Astrocyte (in vitro differentiated cells and primary cell): ENCODE results near the gene ADARB2. TPM values are rescaled to one million over a fixed set of nuclear protein-coding genes. Genes with fewer than 3 reads are reported as not detected.
A peak's percentile ranks its signal among the peaks of the same experiment; 100 is the strongest.

Experiments used
- DNase-seq: peaks from one replicate; pipeline ENCODE4 v3.0.0-alpha.2; 2010; ENCODE audit warnings: low read depth
- FAIRE-seq: peaks from 2 replicates; lab custom pipeline; 2011; peaks lifted over from hg19 to GRCh38; lab: Jason Lieb, UNC
- H2AFZ ChIP-seq: 2 replicates; pipeline ENCODE4 v1.6.0; 2012; ENCODE audit warnings: low read depth, low read length, inconsistent platforms
- H3K27ac ChIP-seq: 2 replicates; pipeline ENCODE4 v1.5.1; 2011; ENCODE audit warnings: low read depth, low read length, inconsistent platforms
- H3K27me3 ChIP-seq: 2 replicates; pipeline ENCODE4 v1.6.0; 2011; ENCODE audit warnings: low read length, inconsistent platforms; ENCODE audit not compliant: insufficient read depth
- H3K36me3 ChIP-seq: 2 replicates; pipeline ENCODE4 v1.5.1; 2011; ENCODE audit warnings: low read length, inconsistent platforms; ENCODE audit not compliant: insufficient read depth
- H3K4me1 ChIP-seq: 2 replicates; pipeline ENCODE4 v1.5.1; 2011; ENCODE audit warnings: low read length, inconsistent platforms; ENCODE audit not compliant: insufficient read depth
- H3K4me2 ChIP-seq: 2 replicates; pipeline ENCODE4 v1.6.0; 2012; ENCODE audit warnings: low read length, inconsistent platforms
- H3K4me3 ChIP-seq: 2 replicates; pipeline ENCODE4 v1.5.1; 2011; ENCODE audit warnings: low read depth, mild to moderate bottlenecking, low read length, inconsistent platforms; ENCODE audit not compliant: insufficient read depth
- H3K79me2 ChIP-seq: 2 replicates; pipeline ENCODE4 v1.6.0; 2012; ENCODE audit warnings: mild to moderate bottlenecking, low read length, inconsistent platforms; ENCODE audit not compliant: insufficient read depth
- H3K9ac ChIP-seq: 2 replicates; pipeline ENCODE4 v1.6.0; 2012; ENCODE audit warnings: mild to moderate bottlenecking, low read length, inconsistent platforms
- H3K9me3 ChIP-seq: 2 replicates; pipeline ENCODE4 v1.5.1; 2012; ENCODE audit warnings: low read depth, mild to moderate bottlenecking, low read length, inconsistent platforms; ENCODE audit not compliant: insufficient read depth
- H4K20me1 ChIP-seq: 2 replicates; pipeline ENCODE4 v1.6.0; 2012; ENCODE audit warnings: low read length, inconsistent platforms; ENCODE audit not compliant: insufficient read depth
- H3K27ac Mint-ChIP-seq: one replicate; pipeline ENCODE4 v1.8.0; 2021; ENCODE audit warnings: mild to moderate bottlenecking, mixed read lengths; ENCODE audit not compliant: unreplicated experiment
- H3K27me3 Mint-ChIP-seq: one replicate; pipeline ENCODE4 v1.8.0; 2021; ENCODE audit warnings: low read depth, mixed read lengths; ENCODE audit not compliant: unreplicated experiment
- H3K36me3 Mint-ChIP-seq: one replicate; pipeline ENCODE4 v1.8.0; 2021; ENCODE audit warnings: low read depth, mixed read lengths; ENCODE audit not compliant: unreplicated experiment
- H3K4me1 Mint-ChIP-seq: one replicate; pipeline ENCODE4 v1.8.0; 2021; ENCODE audit warnings: low read depth, mixed read lengths; ENCODE audit not compliant: unreplicated experiment
- H3K4me3 Mint-ChIP-seq: one replicate; pipeline ENCODE4 v1.8.0; 2021; ENCODE audit warnings: mild to moderate bottlenecking, moderate library complexity, mixed read lengths; ENCODE audit not compliant: unreplicated experiment
- H3K9me3 Mint-ChIP-seq: one replicate; pipeline ENCODE4 v1.8.0; 2021; ENCODE audit warnings: mild to moderate bottlenecking, mixed read lengths; ENCODE audit not compliant: unreplicated experiment
- CTCF ChIP-seq: IDR thresholded peaks from 2 replicates; pipeline ENCODE4 v1.5.1; 2011; ENCODE audit warnings: low read depth, mild to moderate bottlenecking, inconsistent platforms, low read length, moderate library complexity; ENCODE audit not compliant: insufficient read depth
- EZH2 ChIP-seq: IDR thresholded peaks from 2 replicates; pipeline ENCODE4 v1.6.1; 2012; ENCODE audit warnings: mild to moderate bottlenecking, low read length, inconsistent platforms; ENCODE audit not compliant: insufficient read depth
- total RNA-seq: library from RNA; stranded (reverse); gene quantifications from 2 replicates; pipeline ENCODE4 v1.2.1, GENCODE V29; 2021

Gene ADARB2
- total RNA-seq, 1 donor from 2014 or later, result 0.18 TPM

- H3K9me3 ChIP-seq, result peaks cover 5% of the 10 kb centered on the region
- H4K20me1 ChIP-seq, result no peaks in the 10 kb centered on the region
- no peak for TF ChIP-seq EZH2
- TF ChIP-seq CTCF, result peak; percentile 29
- peaks cover 41% of the 10 kb centered on the region for H3K27me3 Mint-ChIP-seq
- no peak for FAIRE-seq
- no peaks in the 10 kb centered on the region for H3K4me1 Mint-ChIP-seq
- no peaks in the 10 kb centered on the region for H3K36me3 ChIP-seq
- no peaks in the 10 kb centered on the region for H3K4me1 ChIP-seq
- no peak for DNase-seq
- no peak overlapping the region for H3K27ac Mint-ChIP-seq
- H3K79me2 ChIP-seq, result no peaks in the 10 kb centered on the region
- H3K9me3 Mint-ChIP-seq, result peaks cover 3% of the 10 kb centered on the region
- peak overlapping the region; percentile 84 for H3K4me3 Mint-ChIP-seq
- no peak overlapping the region for H3K27ac ChIP-seq
- peaks cover 3% of the 10 kb centered on the region for H3K27me3 ChIP-seq
- no peak overlapping the region for H3K4me3 ChIP-seq
- H3K9ac ChIP-seq, result no peak overlapping the region
- no peak overlapping the region for H2AFZ ChIP-seq
- H3K36me3 Mint-ChIP-seq, result no peaks in the 10 kb centered on the region
- H3K4me2 ChIP-seq, result peak overlapping the region; percentile 50
Measured at GRCh38 chr10:1420661-1421362, 316.5 kb downstream of the ADARB2 start.

GRCh38 chr10:1419796-1420610, 317.3 kb downstream of the ADARB2 start:
- no peak overlapping the region for H3K9ac ChIP-seq
- DNase-seq (no peak), FAIRE-seq (no peak)
- no peak overlapping the region for H3K27ac Mint-ChIP-seq
- peaks cover 3% of the 10 kb centered on the region for H3K27me3 ChIP-seq
- H3K9me3 ChIP-seq, result peaks cover 5% of the 10 kb centered on the region
- H3K4me3 ChIP-seq, result no peak overlapping the region
- no peak overlapping the region for H3K4me2 ChIP-seq
- H3K36me3 ChIP-seq, result no peaks in the 10 kb centered on the region
- H4K20me1 ChIP-seq, result no peaks in the 10 kb centered on the region
- no peaks in the 10 kb centered on the region for H3K79me2 ChIP-seq
- TF ChIP-seq CTCF (no peak), EZH2 (no peak)
- no peak overlapping the region for H3K27ac ChIP-seq
- no peaks in the 10 kb centered on the region for H3K4me1 ChIP-seq
- no peaks in the 10 kb centered on the region for H3K4me1 Mint-ChIP-seq
- H3K9me3 Mint-ChIP-seq, result peaks cover 3% of the 10 kb centered on the region
- H3K36me3 Mint-ChIP-seq, result no peaks in the 10 kb centered on the region
- peak overlapping the region; percentile 84 for H3K4me3 Mint-ChIP-seq
- H3K27me3 Mint-ChIP-seq, result peaks cover 35% of the 10 kb centered on the region
- no peak overlapping the region for H2AFZ ChIP-seq
